Upper lobe of left lung (tissue), 4 donors: ENCODE data around the gene PRRX1.

Experiments used
- POLR2A ChIP-seq, 4 donors: fragments of 450-650 bp; IDR thresholded peaks; one replicate each; pipeline ENCODE4 v1.5.1; 2016 to 2017; ENCODE audit warnings: antibody characterized with exemption in 4 of 4, mild to moderate bottlenecking in 2 of 4
- POLR2AphosphoS5 ChIP-seq, 2 donors: sonication (generic); formaldehyde crosslinking; IDR thresholded peaks; one replicate each; pipeline ENCODE4 v1.5.1; 2017; ENCODE audit warnings: antibody characterized with exemption in 2 of 2
- TF ChIP-seq, protein P1 (sequence below), 6 experiments: fragments of 450-650 bp in 4 of 6; fragments of 200-600 bp in 2 of 6; sonication (generic) in 2 of 6; IDR thresholded peaks; one replicate each; pipeline ENCODE4 v1.5.1; 2016 to 2019; ENCODE audit warnings: antibody characterized with exemption in 6 of 6

GRCh38 chr1:170696591-170697290 lies 32.8 kb downstream of the PRRX1 start:
- TF ChIP-seq POLR2AphosphoS5 (IDR thresholded peaks at IDR 0.05) (no peak), POLR2A (IDR thresholded peaks at IDR 0.05) (no peak)
- TF ChIP-seq, protein P1, sequence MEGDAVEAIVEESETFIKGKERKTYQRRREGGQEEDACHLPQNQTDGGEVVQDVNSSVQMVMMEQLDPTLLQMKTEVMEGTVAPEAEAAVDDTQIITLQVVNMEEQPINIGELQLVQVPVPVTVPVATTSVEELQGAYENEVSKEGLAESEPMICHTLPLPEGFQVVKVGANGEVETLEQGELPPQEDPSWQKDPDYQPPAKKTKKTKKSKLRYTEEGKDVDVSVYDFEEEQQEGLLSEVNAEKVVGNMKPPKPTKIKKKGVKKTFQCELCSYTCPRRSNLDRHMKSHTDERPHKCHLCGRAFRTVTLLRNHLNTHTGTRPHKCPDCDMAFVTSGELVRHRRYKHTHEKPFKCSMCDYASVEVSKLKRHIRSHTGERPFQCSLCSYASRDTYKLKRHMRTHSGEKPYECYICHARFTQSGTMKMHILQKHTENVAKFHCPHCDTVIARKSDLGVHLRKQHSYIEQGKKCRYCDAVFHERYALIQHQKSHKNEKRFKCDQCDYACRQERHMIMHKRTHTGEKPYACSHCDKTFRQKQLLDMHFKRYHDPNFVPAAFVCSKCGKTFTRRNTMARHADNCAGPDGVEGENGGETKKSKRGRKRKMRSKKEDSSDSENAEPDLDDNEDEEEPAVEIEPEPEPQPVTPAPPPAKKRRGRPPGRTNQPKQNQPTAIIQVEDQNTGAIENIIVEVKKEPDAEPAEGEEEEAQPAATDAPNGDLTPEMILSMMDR (IDR thresholded peaks at IDR 0.05): no peak
